SHP77 (cell line): Measurements from ENCODE around the gene MIB2.

Experiments
- DNase-seq, 2 experiments: peaks; one replicate each; lab custom pipeline; 2025; lab: John Stamatoyannopoulos, UW

MIB2 gene

GRCh38 chr1:1614204-1614953 lies 921 bp upstream of the MIB2 start:
- peak in 1 of 2 experiments; percentile 32 for DNase-seq

GRCh38 chr1:1614954-1615255 lies 395 bp upstream of the MIB2 start:
- no peak for DNase-seq

- no peak for DNase-seq
Observed at GRCh38 chr1:1616045-1616790, 918 bp downstream of the MIB2 start.

GRCh38 chr1:1616838-1617237 lies 1.5 kb downstream of the MIB2 start:
- DNase-seq: no peak

DNA sequence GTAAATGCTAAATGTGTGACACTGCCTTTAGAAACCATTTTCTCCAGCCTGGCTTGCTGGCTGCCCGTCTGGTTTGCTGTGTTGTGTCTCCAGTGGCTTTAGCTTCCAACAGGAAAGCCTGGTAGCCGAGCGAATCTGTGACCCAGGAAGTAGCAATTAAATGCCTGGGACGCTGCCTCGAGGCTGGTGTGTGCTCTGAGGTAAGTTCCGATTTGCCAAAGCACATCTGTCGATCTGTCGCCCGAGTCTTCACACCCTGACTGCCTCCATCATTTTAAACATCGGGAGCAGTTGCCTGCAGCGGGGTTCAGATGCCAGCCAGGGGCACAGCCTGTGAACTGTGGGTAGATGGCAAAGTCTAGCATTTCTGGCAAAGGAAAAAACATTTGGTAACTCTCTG lies 2.2 kb downstream of the MIB2 start:
- no peak for DNase-seq

- no peak for DNase-seq
Observed at GRCh38 chr1:1617925-1618324, 2.6 kb downstream of the MIB2 start.

DNA sequence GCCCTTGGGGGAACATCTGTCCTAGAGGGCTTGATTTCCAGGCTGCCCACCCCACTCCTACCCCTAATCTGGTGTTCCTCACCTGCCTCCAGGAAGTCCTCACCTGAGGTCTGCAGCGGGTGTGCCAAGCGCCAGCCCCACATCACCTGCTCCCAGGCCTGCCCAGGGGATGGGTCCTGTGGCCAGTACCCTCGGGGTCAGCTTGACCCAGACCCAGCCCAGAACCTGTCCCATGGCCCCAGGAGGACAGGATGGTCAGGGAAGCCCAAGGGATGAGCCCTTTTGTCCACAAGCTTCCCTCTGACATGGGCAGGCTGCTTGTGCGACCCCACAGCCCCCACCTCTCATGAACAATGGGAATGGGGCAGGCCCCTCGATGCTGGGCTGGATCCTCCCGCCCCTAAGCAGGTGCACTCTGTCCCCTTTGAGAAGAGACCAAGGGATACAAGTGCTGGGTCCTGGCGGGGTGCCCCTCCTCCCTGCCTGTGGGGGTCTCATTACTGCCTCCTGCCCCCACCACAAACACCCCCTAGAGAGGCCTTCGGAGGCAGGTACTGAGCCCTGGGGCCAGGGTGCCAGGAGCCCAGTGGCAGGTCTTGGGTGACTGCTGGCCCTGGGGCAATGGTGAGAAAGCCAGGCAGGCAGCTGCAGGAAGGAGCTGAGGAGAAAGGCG lies 3.2 kb downstream of the MIB2 start:
- no peak for DNase-seq

GRCh38 chr1:1619917-1620361 lies 4.6 kb downstream of the MIB2 start:
- no peak for DNase-seq

GRCh38 chr1:1620433-1621139 lies 5.3 kb downstream of the MIB2 start:
- no peak for DNase-seq

DNA sequence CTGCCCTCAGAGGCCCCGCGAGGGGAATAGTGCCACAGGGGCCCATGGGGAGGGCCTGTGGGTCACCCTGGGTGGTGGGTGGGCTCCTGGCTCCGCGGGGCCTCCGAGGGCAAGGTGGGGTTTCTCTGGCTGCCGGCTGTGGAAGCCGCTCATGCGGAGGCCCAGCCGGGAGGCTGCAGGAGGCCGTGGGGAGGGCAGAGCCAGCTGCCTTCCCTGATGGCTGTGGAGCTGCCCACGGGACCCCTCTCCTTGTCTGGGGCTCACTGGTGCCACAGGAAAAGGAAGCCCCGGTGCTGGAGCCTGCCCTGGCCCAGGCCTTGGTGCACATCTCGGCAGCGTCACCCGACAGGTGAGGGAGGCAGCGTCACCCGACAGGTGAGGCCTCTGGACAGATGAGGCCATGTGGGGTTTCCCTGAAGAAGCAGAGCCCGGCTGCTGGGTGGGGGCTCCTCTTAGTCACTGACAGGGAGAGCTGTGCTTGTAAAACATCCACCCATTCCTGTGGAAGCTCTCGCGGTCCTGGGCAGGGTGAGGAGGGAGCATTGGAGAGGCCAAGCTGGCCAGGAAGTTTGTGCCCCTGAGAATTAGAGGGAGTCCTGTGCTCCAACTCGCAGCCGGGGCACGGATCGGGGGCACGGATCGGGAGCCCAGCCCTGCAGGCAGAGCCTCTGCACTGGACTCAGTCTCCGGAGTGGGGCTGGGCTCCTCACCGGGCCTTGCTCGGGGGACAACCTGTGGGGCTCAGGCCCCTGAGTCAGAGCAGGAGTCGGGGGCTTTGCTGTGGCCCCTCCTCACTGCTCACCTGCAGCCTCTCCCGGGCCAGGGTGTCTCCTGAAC lies 6.1 kb downstream of the MIB2 start:
- DNase-seq: no peak

DNA sequence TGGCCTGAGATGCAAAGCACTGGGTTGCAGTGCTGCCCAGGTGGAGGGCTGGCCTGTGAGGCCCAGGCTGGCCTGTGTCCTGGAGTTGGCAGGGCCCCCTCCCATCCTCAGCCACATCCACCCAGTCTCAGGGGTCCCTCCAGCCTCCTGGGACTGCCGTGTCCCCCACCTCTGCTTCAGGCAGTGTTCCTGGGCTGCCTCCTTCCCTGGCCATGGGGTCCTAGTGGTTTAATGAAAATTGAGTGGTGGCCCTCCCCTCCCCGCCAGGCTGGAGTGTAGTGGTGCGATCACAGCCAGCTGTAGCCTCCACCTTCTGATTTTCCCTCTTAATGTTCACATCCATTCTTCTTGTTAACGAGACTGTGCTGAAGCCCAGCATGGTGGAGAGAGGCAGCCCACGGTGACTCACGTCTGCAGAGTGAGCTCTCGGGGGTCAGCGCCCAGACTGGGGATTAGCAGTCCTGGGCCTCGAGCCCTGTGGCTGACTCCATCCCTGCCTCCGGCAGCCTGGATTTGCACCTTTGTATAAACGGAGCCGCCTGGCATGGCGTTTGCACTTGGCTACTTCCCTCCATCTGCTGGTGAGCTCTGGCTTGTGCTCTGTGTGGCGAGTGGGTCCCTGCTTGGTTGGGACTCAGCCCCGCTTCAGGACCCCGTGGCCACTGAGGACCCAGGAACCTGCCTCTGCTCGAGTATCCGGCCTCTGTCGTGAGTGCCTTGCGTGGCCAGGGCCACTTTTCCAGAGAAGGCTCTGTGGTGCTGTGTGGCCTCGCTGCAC lies 6.9 kb downstream of the MIB2 start:
- no peak for DNase-seq

DNA sequence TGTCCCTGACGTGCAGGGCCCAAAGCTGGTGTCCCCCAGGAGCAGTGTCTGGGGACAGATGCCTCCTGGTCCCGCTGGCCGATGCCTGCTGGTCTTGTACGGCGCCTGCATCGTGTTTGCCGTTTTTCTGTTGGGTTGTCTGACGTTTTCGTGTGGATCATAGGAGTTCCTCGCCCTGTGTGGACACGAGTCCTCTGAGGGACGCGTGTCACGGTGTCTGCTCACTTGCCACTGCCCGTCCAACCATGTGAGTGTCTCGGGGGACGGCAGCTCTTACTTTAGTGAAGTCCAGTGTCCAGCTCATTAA lies 7.4 kb downstream of the MIB2 start:
- DNase-seq: no peak

DNA sequence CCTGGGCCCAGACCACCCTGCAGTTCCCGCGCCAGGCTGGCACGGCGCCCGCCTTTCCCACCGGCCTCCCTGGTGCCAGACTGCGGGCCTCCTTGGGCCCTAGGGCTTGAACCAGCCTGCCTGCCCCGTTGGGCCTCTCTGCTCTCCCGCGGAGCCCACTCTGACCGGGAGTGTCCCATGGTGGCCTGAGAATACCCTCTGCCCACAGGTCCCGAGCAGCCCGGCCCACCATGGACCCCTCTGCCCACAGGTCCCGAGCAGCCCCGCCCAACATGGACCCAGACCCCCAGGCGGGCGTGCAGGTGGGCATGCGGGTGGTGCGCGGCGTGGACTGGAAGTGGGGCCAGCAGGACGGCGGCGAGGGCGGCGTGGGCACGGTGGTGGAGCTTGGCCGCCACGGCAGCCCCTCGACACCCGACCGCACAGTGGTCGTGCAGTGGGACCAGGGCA lies 7.9 kb downstream of the MIB2 start:
- DNase-seq: no peak

- no peak for DNase-seq
Observed at GRCh38 chr1:1623631-1624442, 8.5 kb downstream of the MIB2 start.

DNA sequence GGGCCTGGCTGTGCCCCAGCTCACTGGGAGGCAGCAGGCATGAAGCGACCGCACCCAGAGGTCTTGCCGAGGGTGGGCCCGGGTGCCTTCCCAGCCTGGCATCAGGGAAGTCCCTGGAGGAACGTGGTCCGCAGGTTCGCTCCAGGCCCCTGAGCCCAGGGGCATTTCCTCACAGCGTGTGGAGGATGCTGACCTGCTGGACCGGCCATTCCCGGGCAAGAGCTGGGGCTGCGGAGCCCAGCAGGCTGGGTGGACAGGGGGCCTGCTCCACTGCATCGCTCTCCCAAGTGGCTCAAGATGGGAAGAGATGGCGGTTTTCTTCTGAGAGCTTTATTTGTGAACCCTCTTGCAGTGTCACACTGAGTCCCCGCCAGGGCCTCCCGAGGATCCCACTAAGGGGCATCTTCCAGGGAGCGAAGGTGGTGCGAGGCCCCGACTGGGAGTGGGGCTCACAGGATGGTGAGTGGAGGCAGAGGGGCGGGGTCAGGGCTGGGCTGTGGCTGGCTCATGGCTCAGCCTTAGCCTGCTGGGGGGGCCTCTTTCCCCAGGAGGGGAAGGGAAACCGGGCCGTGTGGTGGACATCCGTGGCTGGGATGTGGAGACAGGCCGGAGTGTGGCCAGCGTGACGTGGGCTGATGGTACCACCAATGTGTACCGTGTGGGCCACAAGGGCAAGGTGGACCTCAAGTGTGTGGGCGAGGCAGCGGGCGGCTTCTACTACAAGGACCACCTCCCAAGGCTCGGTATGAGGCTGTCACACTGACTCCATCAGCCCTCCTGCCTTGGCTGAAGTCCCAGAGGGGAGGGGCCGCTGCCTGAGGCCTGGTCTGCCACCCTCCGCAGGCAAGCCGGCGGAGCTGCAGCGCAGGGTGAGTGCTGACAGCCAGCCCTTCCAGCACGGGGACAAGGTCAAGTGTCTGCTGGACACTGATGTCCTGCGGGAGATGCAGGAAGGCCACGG lies 9.4 kb downstream of the MIB2 start:
- DNase-seq: no peak

- DNase-seq: no peak
Observed at GRCh38 chr1:1625404-1625775, 10.1 kb downstream of the MIB2 start.

- no peak for DNase-seq
Observed at GRCh38 chr1:1625824-1626206, 10.5 kb downstream of the MIB2 start.

GRCh38 chr1:1626207-1627141 lies 11.2 kb downstream of the MIB2 start:
- DNase-seq: no peak
